Raji (cell line): Measurements from ENCODE around the gene RAB17.

Experiments used
- POLR2A ChIP-seq: IDR thresholded peaks from 2 replicates; pipeline ENCODE4 v1.6.1; 2011; ENCODE audit warnings: low read depth, low read length, control low read depth; ENCODE audit not compliant: insufficient read depth

The RAB17 gene

DNA sequence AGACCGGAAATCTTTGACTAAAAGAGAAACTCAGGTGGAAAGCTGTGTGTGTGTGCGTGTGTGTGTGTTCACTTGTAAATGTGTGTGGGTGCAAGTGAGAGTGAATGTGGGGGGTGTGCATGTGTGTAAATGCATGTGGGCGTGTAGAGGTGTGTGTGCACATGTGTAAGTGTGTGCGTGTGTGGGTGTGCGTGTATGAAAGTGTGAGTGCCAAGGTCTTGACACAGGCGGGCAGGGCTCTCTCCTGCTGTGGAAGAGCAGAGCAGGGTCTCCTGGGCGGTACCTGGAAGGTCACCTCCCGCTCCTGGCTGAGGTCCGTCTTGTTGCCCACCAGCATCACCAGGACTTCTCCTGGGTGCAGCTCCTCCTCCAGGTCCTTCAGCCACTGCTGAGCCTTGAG, 13.6 kb downstream of the RAB17 start:
- no peak for TF ChIP-seq POLR2A

DNA sequence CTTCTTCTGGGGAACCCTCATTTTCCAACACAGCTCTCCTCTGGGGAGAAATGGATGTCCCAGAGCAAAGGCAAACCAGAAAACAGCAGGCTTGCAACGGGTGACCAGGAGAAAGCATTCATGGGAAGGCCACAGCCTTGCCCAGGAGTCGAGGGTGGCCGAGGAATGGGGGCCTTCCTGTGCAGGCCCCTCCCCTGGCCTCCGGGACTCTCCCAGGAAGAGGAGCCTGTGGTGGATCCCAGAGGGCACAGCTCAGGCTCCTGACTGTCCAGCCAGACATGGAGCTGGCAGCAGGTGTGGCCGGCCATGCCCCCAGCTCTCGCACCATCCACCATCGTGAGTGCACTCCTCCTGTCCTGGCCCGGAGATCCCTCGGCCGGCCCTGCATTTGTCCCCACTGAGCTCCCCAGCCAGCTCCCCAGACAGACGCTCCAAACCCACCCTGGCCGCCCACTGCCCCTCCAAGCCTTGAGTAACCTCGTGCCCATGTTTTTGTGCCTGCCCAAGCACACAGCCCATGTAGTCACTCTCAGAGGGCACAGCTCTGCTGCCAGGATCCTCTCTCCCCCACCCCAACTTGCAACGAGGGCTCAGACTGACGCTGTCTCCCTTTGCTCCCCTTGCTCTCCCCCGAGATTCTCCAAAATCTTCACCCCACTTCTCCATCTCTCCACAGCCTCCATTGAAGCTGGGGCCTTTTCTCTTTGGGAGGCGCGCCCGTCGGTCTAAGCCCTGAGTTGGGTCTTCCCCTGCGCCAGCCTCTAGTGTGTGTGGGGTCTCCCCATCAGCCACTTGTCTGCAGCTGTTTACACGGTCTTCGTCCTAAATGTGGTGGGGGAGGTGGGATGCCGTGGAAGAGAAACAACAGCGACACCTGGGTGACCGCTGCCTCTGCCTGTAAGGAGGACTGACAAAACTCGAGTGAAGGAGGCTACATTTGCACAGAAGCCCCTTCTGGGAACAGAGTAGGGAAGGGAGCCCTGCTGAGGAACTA, 14.4 kb downstream of the RAB17 start:
- no peak for TF ChIP-seq POLR2A

- TF ChIP-seq POLR2A: no peak
These were observed 15.4 kb downstream of the RAB17 start for GRCh38 chr2:237574894-237575868.

DNA sequence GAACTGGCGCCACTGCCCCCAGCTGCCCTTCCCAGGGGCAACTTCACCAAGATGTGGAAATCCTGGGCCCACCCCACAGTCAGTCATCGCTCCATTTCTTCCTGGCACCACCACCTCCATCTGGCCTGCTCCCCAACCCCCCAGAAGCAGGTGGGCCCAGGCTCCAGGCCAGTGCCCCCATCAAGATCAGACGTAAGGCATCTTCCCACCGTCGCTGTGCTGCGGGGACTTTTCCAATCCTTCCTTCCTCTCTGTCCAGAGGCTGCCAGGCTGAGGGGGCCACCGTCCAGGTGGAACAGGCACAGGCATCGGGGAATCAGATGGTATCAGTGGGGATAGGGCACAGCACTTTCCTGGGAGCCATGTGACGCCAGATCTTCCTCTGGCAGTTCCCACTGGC, 16.1 kb downstream of the RAB17 start:
- TF ChIP-seq POLR2A: no peak

- TF ChIP-seq POLR2A: no peak
These were observed 16.7 kb downstream of the RAB17 start for GRCh38 chr2:237573721-237574415.

GRCh38 chr2:237572742-237573101, 17.8 kb downstream of the RAB17 start:
- TF ChIP-seq POLR2A: no peak

- TF ChIP-seq POLR2A: no peak
These were observed 18.4 kb downstream of the RAB17 start for GRCh38 chr2:237572021-237572741.

GRCh38 chr2:237571551-237571950, 19.0 kb downstream of the RAB17 start:
- no peak for TF ChIP-seq POLR2A

DNA sequence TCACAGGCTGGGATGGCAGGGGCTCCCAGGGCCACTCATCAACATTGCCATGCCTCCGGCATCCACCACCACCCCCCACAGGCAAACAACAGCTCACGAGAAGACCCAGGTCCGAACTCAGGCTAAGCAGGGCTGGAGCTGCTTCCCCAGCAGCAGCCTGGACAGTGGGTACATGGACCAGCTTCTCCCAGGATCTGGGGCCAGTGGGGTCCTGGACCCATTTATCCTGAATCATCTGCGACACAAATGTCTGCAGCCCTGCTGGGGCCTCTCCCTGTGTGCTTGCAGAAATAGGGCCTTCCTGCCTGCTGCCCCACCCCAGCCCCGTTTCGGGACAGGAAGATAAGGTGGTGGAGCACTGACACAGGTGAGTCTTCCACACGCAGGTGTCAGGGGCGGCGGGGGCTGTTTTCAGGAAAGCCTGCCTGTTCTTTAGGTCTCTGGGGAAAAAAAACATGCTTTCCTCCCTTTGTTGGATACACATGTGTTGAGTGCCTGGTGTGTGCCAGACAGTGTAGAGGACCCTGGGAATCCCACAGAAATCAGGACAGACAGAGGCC, 19.7 kb downstream of the RAB17 start:
- no peak for TF ChIP-seq POLR2A

GRCh38 chr2:237569896-237570295, 20.6 kb downstream of the RAB17 start:
- no peak for TF ChIP-seq POLR2A

DNA sequence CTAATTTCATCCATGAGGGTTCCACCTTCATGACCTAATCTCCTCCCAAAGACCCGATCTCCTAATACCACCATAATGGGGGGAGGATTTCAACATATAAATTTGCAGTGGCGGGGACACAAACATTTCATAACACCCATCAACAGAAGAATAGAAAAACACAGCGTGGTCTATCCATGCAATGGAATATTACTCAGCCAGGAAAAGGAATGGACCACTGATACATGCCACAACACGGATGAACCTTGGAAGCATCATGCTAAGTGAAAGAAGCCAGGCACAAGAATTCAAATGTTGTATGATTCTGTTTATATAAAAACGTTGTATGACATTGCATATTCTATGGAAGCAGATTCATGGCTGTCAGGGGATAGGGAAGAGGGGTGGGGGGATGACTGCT, 21.5 kb downstream of the RAB17 start:
- no peak for TF ChIP-seq POLR2A

- no peak for TF ChIP-seq POLR2A
These were observed 22.3 kb downstream of the RAB17 start for GRCh38 chr2:237568121-237568660.

DNA sequence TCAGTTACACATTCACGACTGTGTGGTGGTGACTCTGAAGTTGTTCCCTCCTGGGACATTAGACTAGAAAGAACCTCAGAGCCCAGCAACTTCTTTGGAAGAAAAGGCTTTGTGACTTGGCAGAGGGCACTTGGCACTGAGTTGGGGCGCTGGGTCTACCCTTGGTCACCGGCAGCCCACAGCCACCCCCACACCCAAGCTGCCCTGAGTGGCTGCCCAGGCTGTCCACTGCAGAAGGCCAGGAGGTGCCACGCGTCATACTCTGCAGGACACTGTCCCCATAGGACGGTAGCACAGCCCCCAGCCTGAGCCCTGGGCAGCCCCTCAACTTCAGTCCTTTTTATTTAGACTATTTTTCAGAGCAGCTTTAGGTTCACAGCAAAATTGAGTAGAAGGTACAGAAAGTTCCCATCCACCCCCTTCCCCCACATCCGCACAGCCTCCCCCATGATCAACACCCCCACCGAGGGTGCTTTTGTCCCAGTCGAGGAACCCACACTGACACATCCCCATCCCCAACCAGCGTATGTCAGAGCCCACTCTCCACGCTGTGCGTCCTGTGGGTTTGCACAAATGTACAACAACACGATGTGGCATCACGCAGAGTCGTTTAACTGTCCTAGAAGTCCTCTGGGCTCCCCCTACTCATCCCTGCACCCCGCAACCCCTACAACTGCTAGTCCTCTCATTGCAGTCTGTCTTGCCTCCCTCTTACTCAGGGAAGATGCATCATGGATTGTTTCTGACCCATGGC, 23.1 kb downstream of the RAB17 start:
- TF ChIP-seq POLR2A: no peak
